HG03066 (cell line): Measurements from ENCODE around the gene CEP43.

Experiments
- ATAC-seq: cut with Tn5 transposase; IDR thresholded peaks from one replicate; pipeline ENCODE4 v1.9.1; 2021; ENCODE audit warnings: low read depth; ENCODE audit not compliant: unreplicated experiment

The CEP43 gene

GRCh38 chr6:166960609-166960978 is 38.6 kb upstream of the CEP43 start:
- no peak for ATAC-seq

GRCh38 chr6:166966268-166966667 is 32.9 kb upstream of the CEP43 start:
- no peak for ATAC-seq

- ATAC-seq, result no peak
Measured at GRCh38 chr6:166969390-166970002, 29.7 kb upstream of the CEP43 start.

GRCh38 chr6:166970091-166970490 is 29.1 kb upstream of the CEP43 start:
- ATAC-seq, result no peak

- no peak for ATAC-seq
Measured at GRCh38 chr6:166970776-166971175, 28.4 kb upstream of the CEP43 start.

- ATAC-seq, result no peak
Measured at GRCh38 chr6:166971271-166971670, 27.9 kb upstream of the CEP43 start.

- ATAC-seq, result no peak
Measured at GRCh38 chr6:166972101-166972500, 27.1 kb upstream of the CEP43 start.

- ATAC-seq, result no peak
Measured at GRCh38 chr6:166976636-166977035, 22.6 kb upstream of the CEP43 start.

GRCh38 chr6:166977621-166978525 is 21.3 kb upstream of the CEP43 start:
- no peak for ATAC-seq

GRCh38 chr6:166980738-166981137 is 18.5 kb upstream of the CEP43 start:
- ATAC-seq, result no peak

- ATAC-seq, result no peak
Measured at GRCh38 chr6:166987448-166987847, 11.7 kb upstream of the CEP43 start.

- ATAC-seq, result no peak
Measured at GRCh38 chr6:166987930-166988329, 11.3 kb upstream of the CEP43 start.

GRCh38 chr6:166988674-166989201 is 10.5 kb upstream of the CEP43 start:
- ATAC-seq, result no peak

- ATAC-seq, result peak; percentile 66
Measured at GRCh38 chr6:166989427-166990032, 9.7 kb upstream of the CEP43 start.

- ATAC-seq, result no peak
Measured at GRCh38 chr6:166996406-166996805, 2.8 kb upstream of the CEP43 start.

- no peak for ATAC-seq
Measured at GRCh38 chr6:166997348-166997747, 1.8 kb upstream of the CEP43 start.

GRCh38 chr6:166997768-166998255 is 1.4 kb upstream of the CEP43 start:
- ATAC-seq, result peak; percentile 34

- ATAC-seq, result peak; percentile 5
Measured at GRCh38 chr6:166998256-166999144, 697 bp upstream of the CEP43 start.

- no peak for ATAC-seq
Measured at GRCh38 chr6:166999884-167000253, 672 bp downstream of the CEP43 start.

GRCh38 chr6:167000759-167001158 is 1.6 kb downstream of the CEP43 start:
- ATAC-seq, result no peak
